ENCODE measurements around the gene KLHL36. TPM values are rescaled to one million over a fixed set of nuclear protein-coding genes. Genes with fewer than 3 reads are reported as not detected.

The KLHL36 gene
- total and polyA plus RNA-seq, 9 of the 15 experiments (the other 6 are each of a cell fraction or from before 2014, with no cell fraction given), result 2.1 to 51.2 (median 18.5) TPM

DNA sequence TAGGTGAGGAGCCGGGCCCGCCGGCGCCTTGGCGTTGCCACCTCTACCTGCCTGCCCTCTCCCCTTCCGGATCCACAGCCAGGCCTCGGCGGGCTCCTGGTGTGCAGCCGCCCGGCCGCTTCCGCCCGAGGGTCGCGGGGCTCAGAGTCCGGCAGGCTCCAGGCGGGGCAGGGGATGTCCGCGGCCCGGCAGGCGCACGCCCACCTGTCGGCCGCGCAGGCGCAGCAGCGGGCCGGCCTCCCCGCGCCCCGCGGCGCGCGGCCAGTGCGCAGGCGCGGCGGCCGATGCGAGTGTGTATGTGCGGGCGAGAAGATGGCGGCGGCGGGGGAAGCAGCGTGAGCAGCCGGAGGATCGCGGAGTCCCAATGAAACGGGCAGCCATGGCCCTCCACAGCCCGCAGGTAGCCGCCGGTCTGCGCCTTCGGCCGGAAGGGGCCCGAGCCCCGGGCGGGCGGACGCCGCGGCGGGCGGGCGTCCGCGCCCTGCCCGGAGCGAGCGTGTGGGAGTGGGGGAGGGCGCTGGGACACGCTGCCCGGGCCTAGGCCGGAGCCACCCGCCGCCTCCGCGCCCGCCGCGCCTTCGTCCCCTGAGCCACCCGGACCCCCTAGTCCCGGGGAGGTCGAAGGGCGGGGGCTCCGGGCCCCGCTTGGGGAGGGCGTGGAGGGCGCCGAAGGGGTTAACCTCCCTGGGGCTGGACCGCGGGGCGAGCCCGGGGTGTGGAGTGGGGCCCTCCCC, 51.6 kb downstream of the KLHL36 start, which contains the start of gene USP10 (continued):
- TF ChIP-seq, protein P1, sequence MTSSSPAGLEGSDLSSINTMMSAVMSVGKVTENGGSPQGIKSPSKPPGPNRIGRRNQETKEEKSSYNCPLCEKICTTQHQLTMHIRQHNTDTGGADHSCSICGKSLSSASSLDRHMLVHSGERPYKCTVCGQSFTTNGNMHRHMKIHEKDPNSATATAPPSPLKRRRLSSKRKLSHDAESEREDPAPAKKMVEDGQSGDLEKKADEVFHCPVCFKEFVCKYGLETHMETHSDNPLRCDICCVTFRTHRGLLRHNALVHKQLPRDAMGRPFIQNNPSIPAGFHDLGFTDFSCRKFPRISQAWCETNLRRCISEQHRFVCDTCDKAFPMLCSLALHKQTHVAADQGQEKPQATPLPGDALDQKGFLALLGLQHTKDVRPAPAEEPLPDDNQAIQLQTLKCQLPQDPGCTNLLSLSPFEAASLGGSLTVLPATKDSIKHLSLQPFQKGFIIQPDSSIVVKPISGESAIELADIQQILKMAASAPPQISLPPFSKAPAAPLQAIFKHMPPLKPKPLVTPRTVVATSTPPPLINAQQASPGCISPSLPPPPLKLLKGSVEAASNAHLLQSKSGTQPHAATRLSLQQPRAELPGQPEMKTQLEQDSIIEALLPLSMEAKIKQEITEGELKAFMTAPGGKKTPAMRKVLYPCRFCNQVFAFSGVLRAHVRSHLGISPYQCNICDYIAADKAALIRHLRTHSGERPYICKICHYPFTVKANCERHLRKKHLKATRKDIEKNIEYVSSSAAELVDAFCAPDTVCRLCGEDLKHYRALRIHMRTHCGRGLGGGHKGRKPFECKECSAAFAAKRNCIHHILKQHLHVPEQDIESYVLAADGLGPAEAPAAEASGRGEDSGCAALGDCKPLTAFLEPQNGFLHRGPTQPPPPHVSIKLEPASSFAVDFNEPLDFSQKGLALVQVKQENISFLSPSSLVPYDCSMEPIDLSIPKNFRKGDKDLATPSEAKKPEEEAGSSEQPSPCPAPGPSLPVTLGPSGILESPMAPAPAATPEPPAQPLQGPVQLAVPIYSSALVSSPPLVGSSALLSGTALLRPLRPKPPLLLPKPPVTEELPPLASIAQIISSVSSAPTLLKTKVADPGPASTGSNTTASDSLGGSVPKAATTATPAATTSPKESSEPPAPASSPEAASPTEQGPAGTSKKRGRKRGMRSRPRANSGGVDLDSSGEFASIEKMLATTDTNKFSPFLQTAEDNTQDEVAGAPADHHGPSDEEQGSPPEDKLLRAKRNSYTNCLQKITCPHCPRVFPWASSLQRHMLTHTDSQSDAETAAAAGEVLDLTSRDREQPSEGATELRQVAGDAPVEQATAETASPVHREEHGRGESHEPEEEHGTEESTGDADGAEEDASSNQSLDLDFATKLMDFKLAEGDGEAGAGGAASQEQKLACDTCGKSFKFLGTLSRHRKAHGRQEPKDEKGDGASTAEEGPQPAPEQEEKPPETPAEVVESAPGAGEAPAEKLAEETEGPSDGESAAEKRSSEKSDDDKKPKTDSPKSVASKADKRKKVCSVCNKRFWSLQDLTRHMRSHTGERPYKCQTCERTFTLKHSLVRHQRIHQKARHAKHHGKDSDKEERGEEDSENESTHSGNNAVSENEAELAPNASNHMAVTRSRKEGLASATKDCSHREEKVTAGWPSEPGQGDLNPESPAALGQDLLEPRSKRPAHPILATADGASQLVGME (CRISPR knock-in tag; IDR thresholded peaks at IDR 0.05), result no peak
- TF ChIP-seq, protein P2, sequence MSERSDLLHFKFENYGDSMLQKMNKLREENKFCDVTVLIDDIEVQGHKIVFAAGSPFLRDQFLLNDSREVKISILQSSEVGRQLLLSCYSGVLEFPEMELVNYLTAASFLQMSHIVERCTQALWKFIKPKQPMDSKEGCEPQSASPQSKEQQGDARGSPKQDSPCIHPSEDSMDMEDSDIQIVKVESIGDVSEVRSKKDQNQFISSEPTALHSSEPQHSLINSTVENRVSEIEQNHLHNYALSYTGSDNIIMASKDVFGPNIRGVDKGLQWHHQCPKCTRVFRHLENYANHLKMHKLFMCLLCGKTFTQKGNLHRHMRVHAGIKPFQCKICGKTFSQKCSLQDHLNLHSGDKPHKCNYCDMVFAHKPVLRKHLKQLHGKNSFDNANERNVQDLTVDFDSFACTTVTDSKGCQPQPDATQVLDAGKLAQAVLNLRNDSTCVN (CRISPR knock-in tag; IDR thresholded peaks at IDR 0.05), result no peak
- TF ChIP-seq FOXJ3 (CRISPR knock-in tag; IDR thresholded peaks at IDR 0.05), result no peak
- TF ChIP-seq CSDE1 (IDR thresholded peaks at IDR 0.05), result no peak
- TF ChIP-seq, protein P3, sequence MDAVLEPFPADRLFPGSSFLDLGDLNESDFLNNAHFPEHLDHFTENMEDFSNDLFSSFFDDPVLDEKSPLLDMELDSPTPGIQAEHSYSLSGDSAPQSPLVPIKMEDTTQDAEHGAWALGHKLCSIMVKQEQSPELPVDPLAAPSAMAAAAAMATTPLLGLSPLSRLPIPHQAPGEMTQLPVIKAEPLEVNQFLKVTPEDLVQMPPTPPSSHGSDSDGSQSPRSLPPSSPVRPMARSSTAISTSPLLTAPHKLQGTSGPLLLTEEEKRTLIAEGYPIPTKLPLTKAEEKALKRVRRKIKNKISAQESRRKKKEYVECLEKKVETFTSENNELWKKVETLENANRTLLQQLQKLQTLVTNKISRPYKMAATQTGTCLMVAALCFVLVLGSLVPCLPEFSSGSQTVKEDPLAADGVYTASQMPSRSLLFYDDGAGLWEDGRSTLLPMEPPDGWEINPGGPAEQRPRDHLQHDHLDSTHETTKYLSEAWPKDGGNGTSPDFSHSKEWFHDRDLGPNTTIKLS (IDR thresholded peaks at IDR 0.05; ENCODE audit: borderline replicate concordance, low read depth), result peak; percentile 67; the same call in 1 of the 2 replicates
- TF ChIP-seq, protein P4, sequence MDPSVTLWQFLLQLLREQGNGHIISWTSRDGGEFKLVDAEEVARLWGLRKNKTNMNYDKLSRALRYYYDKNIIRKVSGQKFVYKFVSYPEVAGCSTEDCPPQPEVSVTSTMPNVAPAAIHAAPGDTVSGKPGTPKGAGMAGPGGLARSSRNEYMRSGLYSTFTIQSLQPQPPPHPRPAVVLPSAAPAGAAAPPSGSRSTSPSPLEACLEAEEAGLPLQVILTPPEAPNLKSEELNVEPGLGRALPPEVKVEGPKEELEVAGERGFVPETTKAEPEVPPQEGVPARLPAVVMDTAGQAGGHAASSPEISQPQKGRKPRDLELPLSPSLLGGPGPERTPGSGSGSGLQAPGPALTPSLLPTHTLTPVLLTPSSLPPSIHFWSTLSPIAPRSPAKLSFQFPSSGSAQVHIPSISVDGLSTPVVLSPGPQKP (CRISPR knock-in tag; IDR thresholded peaks at IDR 0.05), result no peak
- TF ChIP-seq SMAD3 (CRISPR knock-in tag; conservative IDR thresholded peaks at IDR 0.05), result no peak
